Measurements from ENCODE around the gene ZNF20. TPM values are rescaled to one million over a fixed set of nuclear protein-coding genes. Genes with fewer than 3 reads are reported as not detected.
"Not testable (repeated sequence)": the region's sequence is repeated elsewhere in the genome, so short reads cannot be mapped to it uniquely, and the experiment has no call there.

Gene ZNF20
- total RNA-seq, 2 experiments from 2014 or later, result 1.0 to 1.2 TPM

DNA sequence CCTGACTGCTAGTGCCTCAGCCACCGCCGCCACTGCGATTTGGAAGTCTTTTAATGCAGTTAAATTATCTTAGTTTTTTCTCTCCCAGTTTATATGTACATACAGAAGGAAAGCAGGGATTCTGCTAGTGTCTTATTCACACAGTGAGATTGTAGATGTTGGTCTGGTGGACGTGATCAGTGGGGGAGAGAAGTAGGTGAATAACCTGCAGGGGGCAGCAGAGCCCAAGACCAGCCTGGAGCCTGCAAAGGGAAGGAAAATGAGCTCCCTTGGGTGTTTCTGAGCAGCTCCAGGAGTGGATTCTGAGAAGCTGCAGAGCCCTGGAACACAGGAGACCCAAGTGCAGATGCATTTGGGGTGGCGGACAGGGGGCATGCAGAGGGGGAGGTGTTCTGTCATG is 49.3 kb downstream of the ZNF20 start:
- intact Hi-C loops (cut with DNase I, micrococcal nuclease), result loop anchor here (2.0 to 5.0 kb wide), 2 partner anchors 50 to 51 kb away; partner anchors contain the start of gene ZNF20 (in 2 of the 2)
- no peak overlapping the region for H3K27ac Mint-ChIP-seq
- H3K9me3 ChIP-seq (ENCODE audit: control insufficient read depth in 1 of 2, insufficient read depth in 1 of 2, low read length in 2 of 2), result peaks cover 0 to 5% of the 10 kb centered on the region in 2 experiments
- peak; percentile 41 for ATAC-seq (ENCODE audit: poor library complexity)
- ChIA-PET POLR2A (no interaction called here), CTCF (interaction anchor here (0.6 to 1.4 kb wide), 6 partner anchors 9 to 72 kb away, joined by 3 to 11 read pairs (median 4); partner anchors contain the start of genes ZNF136 and ZNF20)
- H3K9me3 Mint-ChIP-seq, result no peaks in the 10 kb centered on the region
- no peak overlapping the region for H3K27ac ChIP-seq (ENCODE audit: low read depth in 1 of 2, low read length in 2 of 2)
- peaks cover 12% of the 10 kb centered on the region for H3K4me1 Mint-ChIP-seq (ENCODE audit: low read depth)
- no peak overlapping the region for H3K4me3 ChIP-seq (ENCODE audit: low read length)
- DNase-seq, result peak; percentile 35 to 74 (median 46)
- TF ChIP-seq, protein P1, sequence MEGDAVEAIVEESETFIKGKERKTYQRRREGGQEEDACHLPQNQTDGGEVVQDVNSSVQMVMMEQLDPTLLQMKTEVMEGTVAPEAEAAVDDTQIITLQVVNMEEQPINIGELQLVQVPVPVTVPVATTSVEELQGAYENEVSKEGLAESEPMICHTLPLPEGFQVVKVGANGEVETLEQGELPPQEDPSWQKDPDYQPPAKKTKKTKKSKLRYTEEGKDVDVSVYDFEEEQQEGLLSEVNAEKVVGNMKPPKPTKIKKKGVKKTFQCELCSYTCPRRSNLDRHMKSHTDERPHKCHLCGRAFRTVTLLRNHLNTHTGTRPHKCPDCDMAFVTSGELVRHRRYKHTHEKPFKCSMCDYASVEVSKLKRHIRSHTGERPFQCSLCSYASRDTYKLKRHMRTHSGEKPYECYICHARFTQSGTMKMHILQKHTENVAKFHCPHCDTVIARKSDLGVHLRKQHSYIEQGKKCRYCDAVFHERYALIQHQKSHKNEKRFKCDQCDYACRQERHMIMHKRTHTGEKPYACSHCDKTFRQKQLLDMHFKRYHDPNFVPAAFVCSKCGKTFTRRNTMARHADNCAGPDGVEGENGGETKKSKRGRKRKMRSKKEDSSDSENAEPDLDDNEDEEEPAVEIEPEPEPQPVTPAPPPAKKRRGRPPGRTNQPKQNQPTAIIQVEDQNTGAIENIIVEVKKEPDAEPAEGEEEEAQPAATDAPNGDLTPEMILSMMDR (IDR thresholded peaks at IDR 0.05), result peak; percentile 63
- H3K4me1 ChIP-seq (ENCODE audit: insufficient read depth, low read length), result peaks cover 13% of the 10 kb centered on the region
- H3K4me3 Mint-ChIP-seq, result peak overlapping the region; percentile 77
- H3K27me3 Mint-ChIP-seq, result peaks cover 7% of the 10 kb centered on the region
- no peaks in the 10 kb centered on the region for H3K27me3 ChIP-seq (ENCODE audit: control insufficient read depth in 1 of 2, insufficient read depth in 2 of 2, low read length in 2 of 2)
- peaks cover 12% of the 10 kb centered on the region for H3K36me3 Mint-ChIP-seq (ENCODE audit: low read depth)
- H3K36me3 ChIP-seq (ENCODE audit: insufficient read depth, low read length), result no peaks in the 10 kb centered on the region

DNA sequence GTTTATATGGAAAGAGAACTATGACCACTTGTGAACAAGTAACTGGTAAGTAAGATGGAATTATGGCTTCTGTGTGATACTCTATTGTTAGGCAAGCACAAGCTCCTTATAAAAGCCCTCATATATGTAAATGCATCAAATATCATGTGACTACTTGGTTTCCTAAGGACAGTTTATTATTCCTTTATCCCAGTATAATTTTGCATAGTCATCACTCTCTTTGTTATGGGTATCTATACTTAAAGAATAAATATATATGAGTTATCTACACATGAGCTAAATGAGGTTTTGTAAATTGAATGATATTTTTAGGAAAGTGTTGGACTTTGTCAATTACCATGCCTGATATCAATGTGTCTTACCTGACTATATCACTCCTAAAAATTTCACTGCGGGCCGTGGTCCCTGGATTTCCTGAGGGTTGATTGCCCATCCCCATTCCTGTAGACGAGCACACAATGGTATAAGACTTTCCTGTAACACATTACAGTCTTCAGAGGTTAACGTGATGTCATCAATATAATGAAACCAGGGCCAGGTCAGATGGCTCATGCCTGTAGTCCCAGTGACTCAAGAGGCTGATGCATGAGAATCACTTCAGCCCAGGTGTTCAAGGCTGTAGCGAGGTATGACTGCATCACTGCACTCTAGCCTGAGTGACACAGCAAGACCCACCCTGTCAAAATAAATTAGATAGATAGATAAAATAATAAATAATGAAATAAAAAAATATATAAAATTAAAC is 54.9 kb downstream of the ZNF20 start:
- POLR2A ChIA-PET, result no interaction called here
- H3K27me3 Mint-ChIP-seq, result no peaks in the 10 kb centered on the region
- TF ChIP-seq, protein P1 (IDR thresholded peaks at IDR 0.05), result no peak

DNA sequence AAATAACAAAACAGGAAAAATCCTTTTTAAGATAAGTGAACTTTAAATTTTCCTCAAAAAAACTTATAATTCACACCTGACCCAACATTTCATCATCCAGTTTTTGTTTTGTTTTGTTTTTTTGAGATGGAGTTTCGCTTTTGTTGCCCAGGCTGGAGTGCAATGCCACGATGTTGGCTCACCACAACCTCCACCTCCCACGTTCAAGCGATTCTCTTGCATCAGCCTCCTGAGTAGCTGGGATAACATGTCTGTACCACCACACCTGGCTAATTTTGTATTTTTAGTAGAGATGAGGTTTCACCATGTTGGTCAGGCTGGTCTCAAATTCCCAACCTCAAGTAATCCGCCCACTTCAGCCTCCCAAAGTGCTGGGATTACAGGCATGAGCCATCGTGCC is 56.8 kb downstream of the ZNF20 start:
- H3K4me1 Mint-ChIP-seq (ENCODE audit: low read depth); H3K27ac ChIP-seq (ENCODE audit: low read depth in 1 of 2, low read length in 2 of 2); ATAC-seq (ENCODE audit: poor library complexity); H3K27me3 Mint-ChIP-seq; intact Hi-C loops (cut with DNase I, micrococcal nuclease); H3K4me1 ChIP-seq (ENCODE audit: insufficient read depth, low read length); DNase-seq; H3K27ac Mint-ChIP-seq; H3K9me3 Mint-ChIP-seq; POLR2A ChIA-PET; H3K4me3 ChIP-seq (ENCODE audit: low read length); H3K36me3 ChIP-seq (ENCODE audit: insufficient read depth, low read length); H3K4me3 Mint-ChIP-seq; H3K27me3 ChIP-seq (ENCODE audit: control insufficient read depth in 1 of 2, insufficient read depth in 2 of 2, low read length in 2 of 2): not testable (repeated sequence)
- peaks cover 39 to 55% of the 10 kb centered on the region in 2 experiments for H3K9me3 ChIP-seq (ENCODE audit: control insufficient read depth in 1 of 2, insufficient read depth in 1 of 2, low read length in 2 of 2)
- peaks cover 52% of the 10 kb centered on the region for H3K36me3 Mint-ChIP-seq (ENCODE audit: low read depth)
- CTCF ChIA-PET, result interaction anchor here (0.6 kb wide), 1 partner anchor 17 kb away, joined by 3 read pairs; no protein-coding TSS in a partner anchor

More for the DNA sequence above, 54.9 kb downstream of the ZNF20 start:
- H3K9me3 ChIP-seq (ENCODE audit: control insufficient read depth in 1 of 2, insufficient read depth in 1 of 2, low read length in 2 of 2), result peaks cover 20 to 38% of the 10 kb centered on the region in 2 experiments
- Mint-ChIP-seq H3K9me3 (no peaks in the 10 kb centered on the region), H3K4me3 (no peak overlapping the region), H3K27ac (no peak overlapping the region), H3K36me3 (ENCODE audit: low read depth) (peaks cover 35% of the 10 kb centered on the region), H3K4me1 (ENCODE audit: low read depth) (no peaks in the 10 kb centered on the region)
- CTCF ChIA-PET, result no interaction called here
- no peak overlapping the region for H3K27ac ChIP-seq (ENCODE audit: low read depth in 1 of 2, low read length in 2 of 2)
- H3K27me3 ChIP-seq (ENCODE audit: control insufficient read depth in 1 of 2, insufficient read depth in 2 of 2, low read length in 2 of 2), result no peaks in the 10 kb centered on the region
- H3K36me3 ChIP-seq (ENCODE audit: insufficient read depth, low read length), result no peaks in the 10 kb centered on the region
- no peak overlapping the region for H3K4me3 ChIP-seq (ENCODE audit: low read length)
- intact Hi-C loops (cut with DNase I, micrococcal nuclease), result no loop called here
- DNase-seq (no peak), ATAC-seq (ENCODE audit: poor library complexity) (no peak)
- H3K4me1 ChIP-seq (ENCODE audit: insufficient read depth, low read length), result no peaks in the 10 kb centered on the region

Other genes starting within 250 kb of the ZNF20 start
- gene ZNF700, start 215.2 kb downstream of the ZNF20 start, total RNA-seq, result 10 to 100 TPM; 13.2 to 14.5 TPM
- gene ZNF763, start 175.3 kb downstream of the ZNF20 start, total RNA-seq, result 1 to 10 TPM; 2.5 to 2.9 TPM
- gene ZNF433, start 104.7 kb downstream of the ZNF20 start, total RNA-seq, result 1 to 10 TPM; 2.6 to 2.8 TPM
- gene ZNF878, start 87.4 kb downstream of the ZNF20 start, total RNA-seq, result not detected
- 10 to 100 TPM; 22.2 to 23.7 TPM for gene ZNF844, start 75.6 kb downstream of the ZNF20 start, total RNA-seq
- gene ZNF625, start 16.4 kb upstream of the ZNF20 start, total RNA-seq, result under 1 TPM; 0.56 to 0.85 TPM
- 10 to 100 TPM; 40.5 to 45.6 TPM for gene ZNF136, start 22.7 kb upstream of the ZNF20 start, total RNA-seq
- gene ZNF44, start 154.5 kb upstream of the ZNF20 start, total RNA-seq, result 10 to 100 TPM; 30.4 to 31.4 TPM
- 1 to 10 TPM; 4.5 to 5.1 TPM for gene ZNF563, start 193.3 kb upstream of the ZNF20 start, total RNA-seq
- under 1 TPM; 0.52 to 0.67 TPM for gene ZNF442, start 225.3 kb upstream of the ZNF20 start, total RNA-seq

All from CD4-positive, alpha-beta T cell (primary cell).